Caco-2 (cell line): ENCODE data around the gene LPAR3. TPM values are rescaled to one million over a fixed set of nuclear protein-coding genes. Genes with fewer than 3 reads are reported as not detected.

Experiments
- BruUV-seq: library from RNA; stranded (reverse); fragments of 400-500 nt; replicated peaks from 2 replicates; lab custom pipeline; 2021; lab: Mats Ljungman, UMichigan
- CTCF ChIA-PET: fragments of 300-600 bp; sonication (Branson Sonifier 250); formaldehyde crosslinking; loops from one replicate; lab custom pipeline; 2022; ENCODE audit warnings: antibody characterized with exemption; lab: Charles Lee
- POLR2A ChIA-PET: fragments of 300-600 bp; sonication (Branson Sonifier 250); formaldehyde crosslinking; loops from one replicate; lab custom pipeline; 2022; ENCODE audit warnings: antibody characterized with exemption; lab: Charles Lee
- DNase-seq, 2 experiments: peaks; one replicate each; pipeline versions ENCODE4 v3.0.0 to v3.0.0-alpha.2; 2020 to 2022
- H3K27me3 ChIP-seq: replicated peaks from 2 replicates; pipeline ENCODE4 v1.6.0; 2011; ENCODE audit warnings: low read length; ENCODE audit not compliant: control insufficient read depth, insufficient read depth
- H3K36me3 ChIP-seq: 2 replicates; pipeline ENCODE4 v1.5.1; 2011; ENCODE audit warnings: low read length; ENCODE audit not compliant: control insufficient read depth, insufficient read depth
- H3K4me1 ChIP-seq: fragments of 250-450 bp; sonication (Bioruptor Pico); 2 replicates; pipeline ENCODE4 v1.5.1; 2020; ENCODE audit warnings: mild to moderate bottlenecking
- H3K4me3 ChIP-seq: 2 replicates; pipeline ENCODE4 v1.5.1; 2011; ENCODE audit warnings: low read depth, mild to moderate bottlenecking, control low read depth, low read length
- H3K9me3 ChIP-seq: fragments of 250-450 bp; sonication (Bioruptor Pico); 2 replicates; pipeline ENCODE4 v1.5.1; 2020; ENCODE audit warnings: mild to moderate bottlenecking, moderate library complexity
- H3K27ac Mint-ChIP-seq: one replicate; pipeline ENCODE4 v1.8.0; 2022; ENCODE audit warnings: mixed read lengths; ENCODE audit not compliant: unreplicated experiment
- H3K27me3 Mint-ChIP-seq: one replicate; pipeline ENCODE4 v1.8.0; 2022; ENCODE audit warnings: mixed read lengths; ENCODE audit not compliant: insufficient read depth, unreplicated experiment
- H3K36me3 Mint-ChIP-seq: one replicate; pipeline ENCODE4 v1.8.0; 2022; ENCODE audit warnings: mild to moderate bottlenecking, mixed read lengths; ENCODE audit not compliant: insufficient read depth, unreplicated experiment
- H3K4me1 Mint-ChIP-seq: one replicate; pipeline ENCODE4 v1.8.0; 2022; ENCODE audit warnings: low read depth, mixed read lengths; ENCODE audit not compliant: unreplicated experiment
- H3K4me3 Mint-ChIP-seq: one replicate; pipeline ENCODE4 v1.8.0; 2022; ENCODE audit warnings: mild to moderate bottlenecking, moderate library complexity, mixed read lengths; ENCODE audit not compliant: unreplicated experiment
- H3K9me3 Mint-ChIP-seq: one replicate; pipeline ENCODE4 v1.8.0; 2022; ENCODE audit warnings: mixed read lengths; ENCODE audit not compliant: unreplicated experiment
- intact Hi-C: fragments of 100-400 bp; cut with micrococcal nuclease; formaldehyde crosslinking; loops from one replicate; pipeline ENCODE4 v1.10.0; 2022; ENCODE audit not compliant: unreplicated experiment
- total RNA-seq: library from RNA; stranded (reverse); gene quantifications from 2 replicates; pipeline ENCODE4 v1.2.3, GENCODE V29; 2022
- TF ChIP-seq, protein P1 (sequence below), 2 experiments: fragments of 200-600 bp in 1 of 2; IDR thresholded peaks; 1 replicate in 1 of 2; 2 replicates in 1 of 2; pipeline versions ENCODE4 v1.5.1 to v1.8.0; 2011 to 2022; ENCODE audit warnings: antibody characterized with exemption in 1 of 2, control low read depth in 1 of 2, inconsistent platforms in 1 of 2, low read depth in 1 of 2, low read length in 1 of 2, mild to moderate bottlenecking in 1 of 2, moderate library complexity in 1 of 2; ENCODE audit not compliant: insufficient read depth in 1 of 2, severe bottlenecking in 1 of 2, unreplicated experiment in 1 of 2

Gene LPAR3
- total RNA-seq, 1 experiment from 2014 or later: not detected

DNA sequence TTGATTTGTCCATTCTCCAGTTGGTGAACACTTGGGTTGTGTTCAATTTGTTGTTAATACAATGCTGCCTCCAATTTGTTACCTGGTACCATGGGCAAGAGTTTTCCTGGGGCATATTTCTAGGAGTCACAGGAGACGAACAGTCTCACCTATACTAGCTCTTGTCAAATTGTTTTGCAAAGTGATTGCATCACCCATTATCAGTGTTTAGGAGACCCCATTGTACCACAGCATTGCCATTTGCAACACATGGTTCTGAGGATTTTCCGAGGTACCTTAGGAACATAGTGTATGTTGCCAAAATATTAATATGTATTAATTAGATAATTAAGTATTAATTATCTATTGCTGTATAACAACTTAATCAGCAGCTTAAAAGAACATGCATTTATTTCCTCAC is 97.8 kb downstream of the LPAR3 start:
- Mint-ChIP-seq H3K9me3 (peaks cover 9% of the 10 kb centered on the region), H3K27me3 (peaks cover 8% of the 10 kb centered on the region), H3K36me3 (no peaks in the 10 kb centered on the region), H3K4me1 (no peaks in the 10 kb centered on the region), H3K4me3 (no peak overlapping the region), H3K27ac (no peak overlapping the region)
- BruUV-seq: no TSS peak
- intact Hi-C loops: no loop called here
- Histone ChIP-seq H3K4me3 (no peak overlapping the region), H3K9me3 (no peaks in the 10 kb centered on the region), H3K36me3 (no peaks in the 10 kb centered on the region), H3K4me1 (no peaks in the 10 kb centered on the region), H3K27me3 (no peaks in the 10 kb centered on the region)
- ChIA-PET CTCF (no interaction called here), POLR2A (no interaction called here)
- TF ChIP-seq, protein P1, sequence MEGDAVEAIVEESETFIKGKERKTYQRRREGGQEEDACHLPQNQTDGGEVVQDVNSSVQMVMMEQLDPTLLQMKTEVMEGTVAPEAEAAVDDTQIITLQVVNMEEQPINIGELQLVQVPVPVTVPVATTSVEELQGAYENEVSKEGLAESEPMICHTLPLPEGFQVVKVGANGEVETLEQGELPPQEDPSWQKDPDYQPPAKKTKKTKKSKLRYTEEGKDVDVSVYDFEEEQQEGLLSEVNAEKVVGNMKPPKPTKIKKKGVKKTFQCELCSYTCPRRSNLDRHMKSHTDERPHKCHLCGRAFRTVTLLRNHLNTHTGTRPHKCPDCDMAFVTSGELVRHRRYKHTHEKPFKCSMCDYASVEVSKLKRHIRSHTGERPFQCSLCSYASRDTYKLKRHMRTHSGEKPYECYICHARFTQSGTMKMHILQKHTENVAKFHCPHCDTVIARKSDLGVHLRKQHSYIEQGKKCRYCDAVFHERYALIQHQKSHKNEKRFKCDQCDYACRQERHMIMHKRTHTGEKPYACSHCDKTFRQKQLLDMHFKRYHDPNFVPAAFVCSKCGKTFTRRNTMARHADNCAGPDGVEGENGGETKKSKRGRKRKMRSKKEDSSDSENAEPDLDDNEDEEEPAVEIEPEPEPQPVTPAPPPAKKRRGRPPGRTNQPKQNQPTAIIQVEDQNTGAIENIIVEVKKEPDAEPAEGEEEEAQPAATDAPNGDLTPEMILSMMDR (IDR thresholded peaks at IDR 0.05; ENCODE audit: insufficient read depth in 1 of 2, low read depth in 1 of 2, low read length in 1 of 2, severe bottlenecking in 1 of 2, unreplicated experiment in 1 of 2): no peak
- DNase-seq: no peak

DNA sequence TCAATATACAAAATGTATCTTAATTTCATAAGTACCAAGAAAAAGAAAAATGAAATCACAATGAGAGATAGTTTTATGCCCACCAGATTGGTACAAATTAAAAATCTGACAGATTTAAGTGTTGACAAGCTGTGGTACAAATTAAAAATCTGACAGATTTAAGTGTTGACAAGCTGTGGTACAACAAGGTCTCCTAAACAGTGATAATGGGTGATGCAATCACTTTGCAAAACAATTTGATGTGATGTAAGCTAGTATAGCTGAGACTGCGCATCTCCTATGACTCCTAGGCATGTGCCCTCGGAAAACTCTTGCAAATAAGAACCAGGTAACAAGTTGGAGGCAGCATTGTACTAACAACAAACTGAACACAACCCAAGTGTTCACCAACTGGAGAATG is 100.6 kb downstream of the LPAR3 start:
- H3K36me3 ChIP-seq: no peaks in the 10 kb centered on the region
- Mint-ChIP-seq H3K9me3 (peaks cover 9% of the 10 kb centered on the region), H3K27ac (no peak overlapping the region), H3K27me3 (peaks cover 2% of the 10 kb centered on the region), H3K36me3 (no peaks in the 10 kb centered on the region), H3K4me3 (no peak overlapping the region), H3K4me1 (no peaks in the 10 kb centered on the region)
- H3K27me3 ChIP-seq: no peaks in the 10 kb centered on the region
- 0 out of 2 replicates have a peak, but pooled peaks cover 3% of the 10 kb centered on the region for H3K4me1 ChIP-seq
- CTCF ChIA-PET: no interaction called here
- no peak for DNase-seq
- intact Hi-C loops: no loop called here
- H3K4me3 ChIP-seq: no peak overlapping the region
- POLR2A ChIA-PET: no interaction called here
- BruUV-seq: no TSS peak
- no peaks in the 10 kb centered on the region for H3K9me3 ChIP-seq
- TF ChIP-seq, protein P1 (IDR thresholded peaks at IDR 0.05; ENCODE audit: insufficient read depth in 1 of 2, low read depth in 1 of 2, low read length in 1 of 2, severe bottlenecking in 1 of 2, unreplicated experiment in 1 of 2): no peak

DNA sequence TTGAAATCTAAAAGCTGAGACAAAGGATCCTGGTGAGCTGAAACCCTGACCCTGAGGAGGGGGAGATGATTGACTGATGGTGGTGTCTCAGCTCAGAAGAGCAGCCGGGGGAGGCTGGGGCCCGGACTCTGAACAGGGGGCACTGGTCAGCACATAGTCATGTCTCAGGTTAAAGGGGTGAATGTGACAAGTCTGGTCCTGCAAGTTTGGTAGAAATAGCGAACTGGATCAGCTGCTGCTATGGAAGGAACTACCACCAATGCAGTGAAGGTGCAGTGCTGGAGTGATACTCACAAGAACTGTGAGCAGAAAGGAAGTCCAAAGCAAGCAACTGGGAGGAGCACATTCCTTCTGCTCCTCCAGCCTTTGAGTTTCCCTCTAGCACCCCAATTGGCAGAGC is 104.0 kb downstream of the LPAR3 start:
- peak in 1 of 2 experiments; percentile 11 for DNase-seq
- Histone ChIP-seq H3K4me1 (0 out of 2 replicates have a peak, but pooled peaks cover 3% of the 10 kb centered on the region), H3K27me3 (no peaks in the 10 kb centered on the region), H3K36me3 (no peaks in the 10 kb centered on the region), H3K9me3 (no peaks in the 10 kb centered on the region), H3K4me3 (no peak overlapping the region)
- Mint-ChIP-seq H3K4me1 (no peaks in the 10 kb centered on the region), H3K36me3 (no peaks in the 10 kb centered on the region), H3K27ac (no peak overlapping the region), H3K9me3 (peaks cover 9% of the 10 kb centered on the region), H3K4me3 (no peak overlapping the region), H3K27me3 (peaks cover 2% of the 10 kb centered on the region)
- intact Hi-C loops: no loop called here
- ChIA-PET POLR2A (no interaction called here), CTCF (interaction anchor here (0.5 kb wide), 1 partner anchor 47 kb away, joined by 6 read pairs; no protein-coding TSS in a partner anchor)
- TF ChIP-seq, protein P1 (IDR thresholded peaks at IDR 0.05; ENCODE audit: insufficient read depth in 1 of 2, low read depth in 1 of 2, low read length in 1 of 2, severe bottlenecking in 1 of 2, unreplicated experiment in 1 of 2): no peak
- no TSS peak for BruUV-seq
